Measurements from ENCODE around the gene P2RY13. TPM values are rescaled to one million over a fixed set of nuclear protein-coding genes. Genes with fewer than 3 reads are reported as not detected.
A peak's percentile ranks its signal among the peaks of the same experiment; 100 is the strongest.

The P2RY13 gene
- total RNA-seq, 2 donors from 2014 or later, result under 0.01 to 0.33 TPM

DNA sequence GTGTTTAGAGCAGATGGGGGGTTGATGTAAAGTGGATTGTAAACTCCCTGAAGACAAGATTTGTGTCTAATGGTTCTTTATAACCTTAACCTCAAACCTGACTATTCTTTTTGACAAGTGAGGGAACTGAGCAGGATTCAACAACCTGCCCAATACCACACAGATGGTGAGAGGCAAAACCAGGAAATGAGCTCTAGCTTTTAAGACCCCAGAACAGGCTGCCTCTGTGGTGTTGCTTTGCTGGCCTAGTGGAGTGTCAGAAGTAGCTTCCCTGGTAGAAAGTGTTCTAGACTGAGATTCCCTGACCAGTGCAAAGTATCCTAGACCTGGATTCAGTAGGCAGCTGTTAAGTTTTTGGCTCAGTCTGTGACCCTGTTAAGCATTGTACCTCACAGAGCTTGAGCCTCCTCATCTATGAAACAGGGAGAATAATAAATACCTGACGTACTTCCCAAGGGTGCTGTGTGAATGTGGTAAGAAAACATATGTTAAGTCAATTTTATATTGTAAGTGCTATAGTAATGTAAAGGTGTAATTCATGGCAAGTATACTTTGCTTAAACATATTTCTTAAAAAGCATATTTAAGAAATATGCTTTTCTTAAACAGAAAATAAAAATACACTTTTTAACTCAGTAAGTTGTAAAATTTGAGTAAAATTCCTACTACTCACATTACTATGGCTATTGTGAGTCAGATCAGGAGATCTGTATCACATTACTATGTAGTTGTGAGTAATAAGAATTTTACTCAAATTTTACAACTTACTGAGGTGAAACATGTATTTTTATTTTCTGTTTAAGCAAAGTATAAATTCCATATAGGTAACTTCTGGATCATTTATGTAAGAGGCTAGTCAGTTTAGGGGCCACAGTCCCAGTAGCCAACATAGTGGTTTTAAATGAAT is 21.5 kb downstream of the P2RY13 start:
- no peaks in the 10 kb centered on the region for H3K9me3 ChIP-seq
- no peaks in the 10 kb centered on the region for H3K4me1 ChIP-seq
- DNase-seq (no peak), ATAC-seq (no peak)
- no peaks in the 10 kb centered on the region for H3K27me3 ChIP-seq
- WGBS, 2 donors, result 89 to 91% methylated on average over 1 of the region's 1 CpG
- H3K27ac ChIP-seq, result no peak overlapping the region
- TF ChIP-seq CTCF (IDR thresholded peaks at IDR 0.05) (no peak), POLR2A (IDR thresholded peaks at IDR 0.05) (no peak)
- no peaks in the 10 kb centered on the region for H3K36me3 ChIP-seq (replicated peaks in 1 of 2; ENCODE audit: insufficient read depth in 1 of 2, low read depth in 2 of 2)
- intact Hi-C loops (cut with DNase I), result no loop called here
- H3K4me3 ChIP-seq, result no peak overlapping the region

GRCh38 chr3:151307131-151307530 is 22.2 kb downstream of the P2RY13 start:
- no peak for TF ChIP-seq POLR2A (IDR thresholded peaks at IDR 0.05)
- TF ChIP-seq CTCF (IDR thresholded peaks at IDR 0.05), result no peak
- no peak overlapping the region for H3K4me3 ChIP-seq

DNA sequence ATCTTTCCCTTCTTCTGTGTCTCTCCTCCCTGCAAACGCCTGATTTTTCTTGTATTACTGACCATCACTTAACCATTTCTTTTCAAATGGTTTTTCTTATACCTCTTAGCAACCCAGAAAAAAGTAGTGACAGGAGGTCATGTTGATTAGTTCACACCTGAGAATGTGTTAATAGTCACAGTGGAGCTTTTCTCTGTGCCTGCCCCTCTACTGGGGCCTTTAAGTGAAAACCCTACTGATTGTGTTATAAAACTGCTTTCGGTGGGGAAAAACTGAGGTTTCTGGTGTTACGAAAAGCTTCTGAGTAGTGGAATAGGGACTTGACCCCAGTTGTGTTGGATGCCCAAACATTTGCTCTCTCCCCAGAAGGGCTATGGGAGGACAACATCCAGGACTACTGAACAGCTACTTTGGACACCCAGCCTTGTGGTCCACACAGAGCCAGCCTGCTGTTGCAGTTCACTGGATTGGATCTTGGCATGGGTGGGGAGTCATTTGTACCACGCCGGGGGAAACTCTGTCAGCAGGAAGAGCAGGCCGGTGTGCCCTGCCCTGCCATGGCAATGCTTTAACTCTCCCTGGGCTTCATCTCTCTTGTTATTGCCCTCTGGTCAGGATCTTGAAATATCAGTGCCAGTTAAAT is 23.1 kb downstream of the P2RY13 start:
- WGBS, 2 donors, result 91 to 94% methylated on average over 6 of the region's 6 CpGs
- DNase-seq (no peak), ATAC-seq (no peak)
- H3K4me3 ChIP-seq, result no peak overlapping the region
- TF ChIP-seq CTCF (IDR thresholded peaks at IDR 0.05), result no peak
- no peak for TF ChIP-seq POLR2A (IDR thresholded peaks at IDR 0.05)
- intact Hi-C loops (cut with DNase I), result no loop called here
- no peaks in the 10 kb centered on the region for H3K27me3 ChIP-seq
- no peaks in the 10 kb centered on the region for H3K36me3 ChIP-seq (replicated peaks in 1 of 2; ENCODE audit: insufficient read depth in 1 of 2, low read depth in 2 of 2)
- H3K9me3 ChIP-seq, result no peaks in the 10 kb centered on the region
- H3K27ac ChIP-seq, result no peak overlapping the region
- no peaks in the 10 kb centered on the region for H3K4me1 ChIP-seq

More at GRCh38 chr3:151307131-151307530, 22.2 kb downstream of the P2RY13 start:
- DNase-seq (no peak), ATAC-seq (no peak)
- intact Hi-C loops (cut with DNase I), result no loop called here
- Histone ChIP-seq H3K27ac (no peak overlapping the region), H3K4me1 (no peaks in the 10 kb centered on the region), H3K36me3 (replicated peaks in 1 of 2; ENCODE audit: insufficient read depth in 1 of 2, low read depth in 2 of 2) (no peaks in the 10 kb centered on the region), H3K27me3 (no peaks in the 10 kb centered on the region), H3K9me3 (no peaks in the 10 kb centered on the region)

GRCh38 chr3:151305775-151306151 is 23.6 kb downstream of the P2RY13 start:
- TF ChIP-seq POLR2A (IDR thresholded peaks at IDR 0.05), result no peak
- no peak for TF ChIP-seq CTCF (IDR thresholded peaks at IDR 0.05)
- 76 to 80% methylated on average over 4 of the region's 4 CpGs for WGBS, 2 donors

More at GRCh38 chr3:151305775-151306151, 23.6 kb downstream of the P2RY13 start:
- DNase-seq (no peak), ATAC-seq (no peak)
- intact Hi-C loops (cut with DNase I), result no loop called here
- Histone ChIP-seq H3K27ac (peak overlapping the region in 2 of 4 donors; percentile 14 to 21), H3K9me3 (no peaks in the 10 kb centered on the region), H3K4me3 (no peak overlapping the region), H3K4me1 (no peaks in the 10 kb centered on the region), H3K36me3 (replicated peaks in 1 of 2; ENCODE audit: insufficient read depth in 1 of 2, low read depth in 2 of 2) (no peaks in the 10 kb centered on the region), H3K27me3 (no peaks in the 10 kb centered on the region)

Measured in body of pancreas (tissue), 4 donors.